ENCODE data around the gene EYA3.

EYA3 gene

DNA sequence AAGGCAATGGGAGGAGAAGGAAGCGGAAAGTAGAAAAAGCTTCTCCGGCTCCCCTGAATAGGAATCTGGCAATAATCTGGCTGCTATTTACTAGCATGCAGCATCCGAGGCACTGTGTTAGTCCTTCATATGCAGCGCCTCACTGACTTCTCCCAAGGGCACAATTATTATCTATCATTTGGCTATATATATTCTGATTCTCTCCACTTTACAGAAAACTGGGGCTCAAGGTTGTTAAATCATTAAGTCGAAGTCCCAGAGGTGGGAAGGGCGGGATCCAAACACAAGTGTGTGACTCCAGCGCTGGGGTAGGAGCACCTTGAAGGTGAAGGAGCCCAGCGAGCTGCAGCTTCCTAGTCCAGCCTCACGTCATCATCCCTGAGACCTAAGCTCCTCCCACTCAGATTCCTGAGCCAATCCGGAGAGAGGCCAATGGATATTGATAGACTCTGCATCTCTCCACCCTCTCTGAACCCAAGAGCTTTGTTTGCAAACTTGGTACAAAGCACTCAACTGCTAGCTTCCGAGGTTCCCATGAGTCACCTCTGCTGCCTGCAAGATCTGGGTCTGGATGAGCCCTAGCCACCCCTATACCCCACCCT, 16.6 kb upstream of the EYA3 start:
- H3K4me1 ChIP-seq (ENCODE audit: insufficient read depth, low read length): no peaks in the 10 kb centered on the region
- H3K4me3 ChIP-seq (ENCODE audit: low read length): no peak overlapping the region
- no peaks in the 10 kb centered on the region for H3K27me3 ChIP-seq (ENCODE audit: insufficient read depth, low read length)
- no peaks in the 10 kb centered on the region for H3K9me3 ChIP-seq (ENCODE audit: low read length)
- H3K36me3 ChIP-seq (ENCODE audit: insufficient read depth, low read length): no peaks in the 10 kb centered on the region
- peak overlapping the region; percentile 83 for H2AFZ ChIP-seq (ENCODE audit: low read depth, low read length)

DNA sequence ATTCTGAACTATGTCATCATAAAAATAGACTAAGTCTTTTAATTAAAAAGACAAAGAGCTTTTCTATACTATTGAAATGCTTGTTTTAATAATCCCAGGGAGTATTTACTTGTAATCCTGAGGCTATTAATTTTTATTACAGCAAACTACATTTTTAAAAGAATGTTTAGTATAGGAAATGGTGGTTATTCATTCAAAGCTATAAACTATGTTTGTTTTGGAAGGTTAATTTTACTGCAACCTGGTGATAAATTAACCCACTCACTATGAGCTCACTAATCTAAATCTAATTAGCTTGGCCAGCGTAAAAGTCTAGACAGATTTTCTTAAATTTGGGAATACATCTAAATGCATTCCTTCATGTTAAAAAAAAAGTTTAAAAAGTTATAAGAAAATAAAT, 13.8 kb upstream of the EYA3 start:
- Histone ChIP-seq H3K4me3 (ENCODE audit: low read length) (no peak overlapping the region), H3K9me3 (ENCODE audit: low read length) (no peaks in the 10 kb centered on the region), H3K27me3 (ENCODE audit: insufficient read depth, low read length) (no peaks in the 10 kb centered on the region), H2AFZ (ENCODE audit: low read depth, low read length) (no peak overlapping the region), H3K4me1 (ENCODE audit: insufficient read depth, low read length) (no peaks in the 10 kb centered on the region), H3K36me3 (ENCODE audit: insufficient read depth, low read length) (no peaks in the 10 kb centered on the region)

DNA sequence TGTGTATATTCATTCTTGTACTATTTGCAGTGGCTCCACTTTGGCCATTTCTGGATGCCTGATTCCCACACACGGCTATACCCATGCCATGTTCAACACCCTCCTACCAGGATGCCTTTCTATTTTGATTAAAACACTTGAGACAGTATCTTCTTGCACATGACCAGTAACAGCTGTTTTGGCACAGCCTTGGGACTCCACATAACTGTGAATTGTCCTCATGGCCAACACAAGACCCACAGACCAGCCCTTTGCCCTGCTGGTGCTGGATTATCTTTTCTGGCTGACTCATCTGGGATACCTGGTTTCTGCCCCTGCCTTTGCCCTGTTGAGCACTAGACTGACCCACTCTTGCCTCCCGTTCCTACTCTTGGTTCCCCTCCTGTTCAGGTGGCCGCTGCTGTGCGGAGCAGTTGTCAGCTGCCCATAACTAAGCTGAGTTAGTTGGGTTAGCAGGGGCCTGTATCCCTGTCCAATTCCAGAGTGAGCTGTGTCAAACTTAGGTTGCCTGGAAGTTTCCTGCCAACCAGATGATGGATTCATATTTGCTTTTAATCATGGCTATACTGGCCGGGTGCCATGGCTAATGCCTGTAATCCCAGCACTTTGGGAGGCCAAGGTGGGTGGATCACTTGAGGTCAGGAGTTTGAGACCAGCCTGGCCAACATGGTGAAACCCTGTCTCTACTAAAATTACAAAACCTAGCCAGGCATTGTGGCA, 10.8 kb upstream of the EYA3 start:
- no peaks in the 10 kb centered on the region for H3K27me3 ChIP-seq (ENCODE audit: insufficient read depth, low read length)
- H3K36me3 ChIP-seq (ENCODE audit: insufficient read depth, low read length): no peaks in the 10 kb centered on the region
- H3K4me1 ChIP-seq (ENCODE audit: insufficient read depth, low read length): no peaks in the 10 kb centered on the region
- H3K9me3 ChIP-seq (ENCODE audit: low read length): no peaks in the 10 kb centered on the region
- H3K4me3 ChIP-seq (ENCODE audit: low read length): no peak overlapping the region
- H2AFZ ChIP-seq (ENCODE audit: low read depth, low read length): no peak overlapping the region

DNA sequence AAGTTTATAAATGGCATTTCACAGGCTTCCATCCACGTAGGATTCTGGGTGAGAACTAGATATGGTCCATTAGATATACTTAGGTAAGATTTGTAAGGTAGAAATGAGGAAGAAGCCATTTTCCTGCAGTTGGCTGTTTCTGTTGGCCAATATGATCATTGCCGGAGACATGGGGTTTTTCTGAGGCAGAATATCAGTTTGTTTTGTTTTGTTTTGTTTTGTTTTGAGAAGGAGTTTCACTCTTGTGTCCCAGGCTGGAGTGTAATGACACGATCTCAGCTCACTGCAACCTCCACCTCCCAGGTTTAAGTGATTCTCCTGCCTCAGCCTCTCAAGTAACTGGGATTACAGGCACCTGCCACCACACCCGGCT, 8.7 kb upstream of the EYA3 start:
- Histone ChIP-seq H2AFZ (ENCODE audit: low read depth, low read length) (no peak overlapping the region), H3K4me3 (ENCODE audit: low read length) (no peak overlapping the region), H3K27me3 (ENCODE audit: insufficient read depth, low read length) (no peaks in the 10 kb centered on the region), H3K4me1 (ENCODE audit: insufficient read depth, low read length) (no peaks in the 10 kb centered on the region), H3K36me3 (ENCODE audit: insufficient read depth, low read length) (no peaks in the 10 kb centered on the region), H3K9me3 (ENCODE audit: low read length) (no peaks in the 10 kb centered on the region)

DNA sequence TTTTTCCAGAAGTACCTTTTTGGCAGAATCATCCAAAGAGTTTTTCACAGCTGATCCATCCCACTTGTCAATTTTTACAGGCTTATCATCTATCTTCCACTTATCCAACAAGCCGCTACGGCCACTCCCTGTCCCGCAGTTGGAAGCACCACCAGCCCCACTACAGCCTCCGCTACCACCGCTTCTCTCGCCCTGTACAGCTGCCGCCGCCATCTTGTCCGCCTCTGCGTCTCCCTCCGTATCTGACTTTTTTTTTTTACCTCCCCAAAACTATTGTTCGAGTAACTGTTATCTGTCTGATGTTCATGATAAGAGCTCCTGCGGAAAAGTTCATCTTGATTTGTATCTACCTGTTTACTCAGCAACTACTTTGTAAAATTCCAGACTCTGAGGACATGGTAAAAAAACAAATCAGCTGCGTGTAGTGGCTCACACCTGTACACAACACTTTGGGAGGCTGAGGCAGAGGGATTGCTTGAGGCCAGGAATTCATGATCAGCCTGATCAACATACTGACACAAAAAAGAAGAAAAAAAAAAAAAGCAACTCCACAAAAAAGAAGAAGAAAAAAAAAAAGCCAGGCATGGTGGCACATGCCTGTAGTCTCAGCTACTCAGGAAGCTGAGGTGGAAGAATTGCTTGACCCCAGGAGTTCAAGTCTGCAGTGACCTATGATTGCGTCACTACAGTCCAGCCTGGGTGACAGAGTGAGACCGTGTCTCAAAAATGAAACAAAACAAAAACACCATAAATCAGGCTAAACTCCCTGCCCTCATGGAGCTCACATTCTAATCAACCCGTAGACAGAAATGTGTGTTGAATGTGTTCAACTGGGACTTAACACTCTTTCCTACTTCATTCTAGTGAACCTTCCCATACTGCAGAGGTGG, 8.0 kb upstream of the EYA3 start:
- no peaks in the 10 kb centered on the region for H3K4me1 ChIP-seq (ENCODE audit: insufficient read depth, low read length)
- H3K4me3 ChIP-seq (ENCODE audit: low read length): no peak overlapping the region
- no peak overlapping the region for H2AFZ ChIP-seq (ENCODE audit: low read depth, low read length)
- H3K27me3 ChIP-seq (ENCODE audit: insufficient read depth, low read length): no peaks in the 10 kb centered on the region
- H3K36me3 ChIP-seq (ENCODE audit: insufficient read depth, low read length): no peaks in the 10 kb centered on the region
- H3K9me3 ChIP-seq (ENCODE audit: low read length): no peaks in the 10 kb centered on the region

DNA sequence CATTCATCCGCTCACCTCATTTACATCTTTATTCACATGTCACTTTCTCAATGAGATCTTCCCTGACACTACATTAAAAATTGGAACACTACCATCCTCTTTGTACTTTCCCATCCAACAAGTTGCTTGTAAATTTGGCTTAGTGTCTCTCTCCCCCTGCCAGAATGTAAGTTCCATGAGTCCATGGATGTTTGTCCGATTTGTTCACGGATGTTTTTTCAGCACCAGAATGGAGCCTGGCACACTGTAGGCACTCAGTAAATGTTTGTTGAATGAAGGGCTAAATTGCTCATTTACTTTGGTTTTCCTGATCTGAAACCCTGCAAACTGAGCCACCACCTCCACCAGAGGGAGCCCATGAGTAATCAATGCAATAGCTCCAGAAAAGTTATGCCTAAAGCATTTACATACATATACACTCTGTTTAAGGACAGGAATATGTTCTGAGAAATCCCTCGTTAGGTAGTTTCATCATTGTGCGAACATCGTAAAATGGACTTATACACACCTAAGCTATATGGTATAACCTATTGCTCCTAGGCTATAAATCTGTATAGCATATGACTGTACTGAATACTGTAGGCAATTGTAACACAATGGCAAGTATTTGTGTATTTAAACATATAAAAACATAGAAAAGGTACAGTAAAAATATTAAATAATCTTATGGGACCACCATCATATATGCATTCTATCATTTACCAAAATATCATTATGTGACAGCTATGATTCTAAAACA, 2.8 kb upstream of the EYA3 start:
- no peaks in the 10 kb centered on the region for H3K36me3 ChIP-seq (ENCODE audit: insufficient read depth, low read length)
- H3K4me3 ChIP-seq (ENCODE audit: low read length): no peak overlapping the region
- no peak overlapping the region for H2AFZ ChIP-seq (ENCODE audit: low read depth, low read length)

DNA sequence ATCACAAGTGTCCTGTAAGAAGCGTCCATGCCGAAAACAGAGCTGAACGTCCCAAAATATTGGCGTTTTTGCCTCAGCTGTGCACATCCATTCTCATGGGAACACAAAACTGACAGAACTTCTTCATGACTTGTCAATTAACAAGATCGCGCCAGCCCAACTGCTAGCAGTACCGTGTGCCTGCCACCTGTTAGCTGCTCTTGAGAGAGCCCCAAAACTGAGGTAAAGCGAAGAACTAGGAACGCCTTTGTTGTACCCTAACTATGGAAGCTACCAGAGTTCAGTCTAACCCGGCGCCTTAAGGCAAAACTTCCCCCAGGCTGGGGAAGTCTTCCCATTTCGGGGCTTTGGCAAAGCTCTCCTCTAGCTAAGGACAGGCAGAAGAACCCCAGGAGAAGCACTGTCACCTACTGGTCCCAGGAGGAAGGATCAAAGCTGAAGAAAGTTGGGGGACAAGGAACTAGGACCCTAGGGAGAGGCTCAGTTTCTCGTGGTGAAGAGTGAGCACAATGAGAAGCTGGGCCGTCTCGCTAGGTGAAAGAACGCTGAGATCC, 719 bp downstream of the EYA3 start:
- no peaks in the 10 kb centered on the region for H3K9me3 ChIP-seq (ENCODE audit: low read length)
- no peaks in the 10 kb centered on the region for H3K27me3 ChIP-seq (ENCODE audit: insufficient read depth, low read length)
- peak overlapping the region; percentile 33 for H2AFZ ChIP-seq (ENCODE audit: low read depth, low read length)
- H3K4me3 ChIP-seq (ENCODE audit: low read length): peak overlapping the region; percentile 81
- no peaks in the 10 kb centered on the region for H3K36me3 ChIP-seq (ENCODE audit: insufficient read depth, low read length)
- H3K4me1 ChIP-seq (ENCODE audit: insufficient read depth, low read length): peaks cover 13% of the 10 kb centered on the region

More for the DNA sequence above, 2.8 kb upstream of the EYA3 start:
- Histone ChIP-seq H3K27me3 (ENCODE audit: insufficient read depth, low read length) (no peaks in the 10 kb centered on the region), H3K9me3 (ENCODE audit: low read length) (no peaks in the 10 kb centered on the region), H3K4me1 (ENCODE audit: insufficient read depth, low read length) (peaks cover 13% of the 10 kb centered on the region)

DNA sequence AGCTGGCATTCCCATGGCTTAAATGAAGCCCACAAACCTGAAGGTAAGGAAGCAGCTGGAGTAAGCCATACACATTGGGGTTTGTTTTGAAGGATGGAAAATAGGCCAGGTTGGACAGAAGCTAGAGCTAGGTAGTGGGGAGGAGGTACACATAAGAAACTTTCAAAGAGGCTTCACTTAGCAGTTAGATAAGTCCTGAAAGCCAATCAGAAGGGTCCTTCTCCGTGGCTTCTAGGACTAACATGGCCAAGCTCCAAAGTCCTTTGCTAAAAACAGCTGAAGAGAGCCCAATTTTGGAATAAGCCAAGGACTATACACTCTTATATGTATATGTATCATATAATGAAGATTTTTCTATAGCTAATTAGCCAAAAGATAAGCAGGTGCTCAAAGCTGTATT, 1.8 kb downstream of the EYA3 start:
- H3K4me3 ChIP-seq (ENCODE audit: low read length): peak overlapping the region; percentile 81

DNA sequence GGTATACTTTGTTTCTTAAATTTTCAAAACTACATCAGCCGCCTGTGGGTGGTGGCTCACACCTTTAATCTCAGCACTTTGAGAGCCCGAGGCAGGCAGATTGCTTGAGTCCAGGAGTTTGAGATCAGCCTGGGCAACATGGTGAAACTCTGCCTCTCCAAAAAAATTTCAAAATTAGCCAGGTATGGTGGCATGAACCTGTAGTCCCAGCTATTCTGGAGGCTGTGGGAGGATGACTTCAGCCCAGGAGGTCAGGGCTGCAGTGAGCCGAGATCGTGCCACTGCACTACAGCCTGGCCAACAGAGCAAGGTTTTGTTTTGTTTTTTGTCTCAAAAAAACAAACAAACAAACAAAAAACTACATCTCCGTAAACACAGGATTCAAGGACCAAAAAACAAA, 3.3 kb downstream of the EYA3 start:
- Histone ChIP-seq H3K4me3 (ENCODE audit: low read length) (no peak overlapping the region), H3K27me3 (ENCODE audit: insufficient read depth, low read length) (no peaks in the 10 kb centered on the region), H3K4me1 (ENCODE audit: insufficient read depth, low read length) (peaks cover 13% of the 10 kb centered on the region), H3K9me3 (ENCODE audit: low read length) (no peaks in the 10 kb centered on the region), H2AFZ (ENCODE audit: low read depth, low read length) (no peak overlapping the region), H3K36me3 (ENCODE audit: insufficient read depth, low read length) (peaks cover 5% of the 10 kb centered on the region)

More for the DNA sequence above, 1.8 kb downstream of the EYA3 start:
- Histone ChIP-seq H3K4me1 (ENCODE audit: insufficient read depth, low read length) (peaks cover 13% of the 10 kb centered on the region), H2AFZ (ENCODE audit: low read depth, low read length) (no peak overlapping the region), H3K27me3 (ENCODE audit: insufficient read depth, low read length) (no peaks in the 10 kb centered on the region), H3K36me3 (ENCODE audit: insufficient read depth, low read length) (no peaks in the 10 kb centered on the region), H3K9me3 (ENCODE audit: low read length) (no peaks in the 10 kb centered on the region)

DNA sequence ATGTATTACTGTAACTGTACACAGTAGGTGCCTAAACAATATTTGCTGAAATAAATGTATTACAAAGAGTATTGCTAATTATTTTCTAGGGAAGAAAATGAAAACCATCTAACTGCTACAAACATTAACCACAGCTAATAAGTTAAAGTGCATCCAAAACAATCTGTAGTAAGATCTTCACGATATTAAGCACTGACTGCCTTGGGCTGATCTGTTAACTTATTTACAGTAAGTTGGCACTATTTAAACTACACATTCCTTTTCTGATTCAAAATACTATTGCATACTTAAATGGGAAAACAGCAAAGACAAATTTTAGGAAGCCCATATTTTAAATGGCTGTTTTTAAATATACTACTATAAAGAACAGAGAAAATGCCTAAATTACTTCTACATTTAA, 4.5 kb downstream of the EYA3 start:
- Histone ChIP-seq H3K9me3 (ENCODE audit: low read length) (no peaks in the 10 kb centered on the region), H3K36me3 (ENCODE audit: insufficient read depth, low read length) (peaks cover 17% of the 10 kb centered on the region), H3K27me3 (ENCODE audit: insufficient read depth, low read length) (no peaks in the 10 kb centered on the region), H3K4me1 (ENCODE audit: insufficient read depth, low read length) (peaks cover 13% of the 10 kb centered on the region), H2AFZ (ENCODE audit: low read depth, low read length) (no peak overlapping the region), H3K4me3 (ENCODE audit: low read length) (no peak overlapping the region)

DNA sequence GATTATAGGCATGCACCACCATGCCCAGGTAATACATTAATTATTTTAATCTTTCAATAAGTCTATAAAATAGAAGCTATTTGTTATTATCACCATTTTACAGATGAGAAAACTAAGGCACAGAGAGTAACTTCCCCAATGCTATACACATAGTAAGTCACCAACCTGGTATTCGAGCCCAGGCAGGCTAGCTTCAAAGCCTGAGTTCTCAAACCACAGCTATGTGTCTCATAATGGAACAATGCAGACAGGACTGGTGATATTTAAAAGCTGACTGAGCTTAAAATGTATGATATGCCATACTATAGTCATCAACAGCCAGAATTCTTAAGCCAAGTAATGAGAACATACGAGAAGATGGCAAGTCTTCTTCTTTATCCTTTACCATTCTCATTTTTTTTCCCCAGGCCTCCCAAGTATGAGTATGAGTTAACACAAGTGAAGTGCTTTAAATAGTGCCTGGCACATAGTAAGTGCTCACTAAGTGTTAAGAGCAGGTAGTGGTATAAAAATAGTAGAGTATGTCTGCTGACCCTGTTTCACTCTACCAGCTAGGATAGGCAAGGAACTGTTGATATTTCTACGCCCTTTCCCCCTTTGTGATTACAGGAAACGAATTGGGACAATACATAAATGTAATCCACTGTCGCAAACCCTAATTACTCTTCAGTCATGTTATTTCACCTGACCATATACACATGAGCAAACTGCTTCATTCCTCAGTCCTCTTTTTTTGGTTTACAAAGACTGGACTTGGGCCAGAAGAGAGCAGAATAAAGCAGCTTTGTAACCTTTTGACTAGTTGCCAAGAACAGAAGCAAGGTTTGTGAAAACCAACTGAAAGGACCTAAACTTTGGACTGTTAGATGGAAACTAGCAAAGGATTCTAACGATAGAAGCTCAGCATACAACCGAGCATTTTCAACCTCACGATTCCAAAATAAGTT, 9.5 kb downstream of the EYA3 start:
- Histone ChIP-seq H3K4me3 (ENCODE audit: low read length) (no peak overlapping the region), H3K9me3 (ENCODE audit: low read length) (no peaks in the 10 kb centered on the region), H2AFZ (ENCODE audit: low read depth, low read length) (no peak overlapping the region), H3K4me1 (ENCODE audit: insufficient read depth, low read length) (no peaks in the 10 kb centered on the region), H3K27me3 (ENCODE audit: insufficient read depth, low read length) (no peaks in the 10 kb centered on the region), H3K36me3 (ENCODE audit: insufficient read depth, low read length) (peaks cover 19% of the 10 kb centered on the region)

DNA sequence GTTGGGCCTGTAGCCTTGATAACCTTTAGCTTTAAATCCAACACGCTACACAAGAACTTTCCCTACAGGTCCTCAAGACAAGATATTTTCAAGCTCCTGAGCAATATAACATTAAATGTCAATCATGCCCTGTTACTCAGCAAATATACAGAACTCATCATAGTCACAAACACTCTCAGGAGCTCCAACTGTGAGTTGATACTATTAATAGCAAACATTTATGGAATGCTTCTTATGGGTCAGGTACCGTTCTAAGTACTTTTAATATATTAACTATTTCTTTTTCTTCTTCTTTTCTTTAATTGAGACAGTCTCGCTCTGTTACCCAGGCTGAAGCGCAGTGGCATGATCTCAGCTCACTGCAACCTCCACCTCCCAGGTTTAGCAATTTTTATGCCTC, 10.1 kb downstream of the EYA3 start:
- Histone ChIP-seq H2AFZ (ENCODE audit: low read depth, low read length) (no peak overlapping the region), H3K9me3 (ENCODE audit: low read length) (no peaks in the 10 kb centered on the region), H3K4me3 (ENCODE audit: low read length) (no peak overlapping the region), H3K27me3 (ENCODE audit: insufficient read depth, low read length) (no peaks in the 10 kb centered on the region), H3K4me1 (ENCODE audit: insufficient read depth, low read length) (no peaks in the 10 kb centered on the region), H3K36me3 (ENCODE audit: insufficient read depth, low read length) (peaks cover 19% of the 10 kb centered on the region)

Measured in neuron (in vitro differentiated cells).